NB4 (cell line): ENCODE data around the gene MFSD2A.

Experiments
- DNase-seq: peaks from one replicate; pipeline ENCODE4 v3.0.0; 2010; ENCODE audit warnings: low read depth
- H3K4me3 ChIP-seq: one replicate; pipeline ENCODE4 v1.5.1; 2011; ENCODE audit warnings: mild to moderate bottlenecking, low read depth, low read length, moderate library complexity
- CTCF ChIP-seq: IDR thresholded peaks from one replicate; pipeline ENCODE4 v1.5.1; 2012; ENCODE audit warnings: low read depth, low read length
- MAX ChIP-seq: IDR thresholded peaks from 2 replicates; pipeline ENCODE4 v1.6.1; 2011; ENCODE audit warnings: low read depth, low read length
- MYC ChIP-seq: IDR thresholded peaks from 2 replicates; pipeline ENCODE4 v1.6.1; 2011; ENCODE audit warnings: low read depth, low read length
- POLR2A ChIP-seq: IDR thresholded peaks from 2 replicates; pipeline ENCODE4 v1.6.1; 2011; ENCODE audit warnings: mild to moderate bottlenecking; ENCODE audit not compliant: insufficient read length; ENCODE audit errors: extremely low read depth

MFSD2A gene

GRCh38 chr1:39969048-39969447, 14.1 kb downstream of the MFSD2A start:
- no peak for DNase-seq
- H3K4me3 ChIP-seq: no peak overlapping the region
- no peak for TF ChIP-seq CTCF

GRCh38 chr1:39969531-39970270, 14.8 kb downstream of the MFSD2A start:
- no peak overlapping the region for H3K4me3 ChIP-seq

GRCh38 chr1:39970274-39970673, 15.3 kb downstream of the MFSD2A start:
- no peak overlapping the region for H3K4me3 ChIP-seq
- no peak for TF ChIP-seq MYC
- TF ChIP-seq MAX: no peak
- no peak for TF ChIP-seq POLR2A
- no peak for TF ChIP-seq CTCF
- no peak for DNase-seq

More at GRCh38 chr1:39969531-39970270, 14.8 kb downstream of the MFSD2A start:
- DNase-seq: no peak
- TF ChIP-seq CTCF (no peak), MYC (no peak), POLR2A (no peak), MAX (no peak)

- no peak for DNase-seq
- no peak overlapping the region for H3K4me3 ChIP-seq
- TF ChIP-seq POLR2A (no peak), CTCF (no peak), MAX (no peak), MYC (no peak)
Measured at GRCh38 chr1:39971138-39971537, 16.2 kb downstream of the MFSD2A start.

- no peak overlapping the region for H3K4me3 ChIP-seq
- TF ChIP-seq MYC (0 out of 2 replicates have a peak, but pooled peaks have one; percentile 8), MAX (peak; percentile 58), CTCF (peak; percentile 94), POLR2A (no peak)
- DNase-seq: peak; percentile 79
Measured at GRCh38 chr1:39973503-39974135, 18.7 kb downstream of the MFSD2A start.
